DOHH2 (cell line): ENCODE measurements around the gene RPN2.

Experiments used
- H3F3A ChIP-seq: fragments of 200-600 bp; sonication (generic), shearing (Covaris generic); 2 replicates; pipeline ENCODE4 v1.6.0; 2016; ENCODE audit warnings: antibody characterized with exemption, mild to moderate bottlenecking; ENCODE audit not compliant: control insufficient read depth, insufficient read depth
- H3K27ac ChIP-seq: fragments of 200-600 bp; sonication (generic); 2 replicates; pipeline ENCODE4 v1.5.1; 2014; ENCODE audit warnings: low read depth, mild to moderate bottlenecking, low read length, moderate library complexity
- H3K27me3 ChIP-seq: fragments of 200-600 bp; sonication (generic); 2 replicates; pipeline ENCODE4 v1.6.1; 2014; ENCODE audit warnings: mild to moderate bottlenecking, low read length, mixed read lengths; ENCODE audit not compliant: control insufficient read depth
- H3K36me3 ChIP-seq: fragments of 200-600 bp; sonication (generic); 2 replicates; pipeline ENCODE4 v1.6.1; 2014; ENCODE audit warnings: mild to moderate bottlenecking, low read length, moderate library complexity, mixed read lengths; ENCODE audit not compliant: control insufficient read depth
- H3K4me1 ChIP-seq: fragments of 200-600 bp; sonication (generic); 2 replicates; pipeline ENCODE4 v1.6.1; 2014; ENCODE audit warnings: mild to moderate bottlenecking, low read length, mixed read lengths; ENCODE audit not compliant: control insufficient read depth
- H3K4me2 ChIP-seq: fragments of 200-600 bp; sonication (generic); 2 replicates; pipeline ENCODE4 v1.6.0; 2014; ENCODE audit warnings: mild to moderate bottlenecking, low read length, moderate library complexity
- H3K4me3 ChIP-seq: fragments of 200-600 bp; sonication (generic); 2 replicates; pipeline ENCODE4 v1.5.1; 2014; ENCODE audit warnings: mild to moderate bottlenecking, low read length, mixed read lengths
- H3K79me2 ChIP-seq: fragments of 200-600 bp; sonication (generic); 2 replicates; pipeline ENCODE4 v1.6.1; 2014; ENCODE audit warnings: mild to moderate bottlenecking, low read length, mixed read lengths; ENCODE audit not compliant: control insufficient read depth
- H3K9me2 ChIP-seq: fragments of 200-600 bp; sonication (generic); replicated peaks from 2 replicates; pipeline ENCODE4 v1.6.1; 2014; ENCODE audit warnings: mild to moderate bottlenecking, low read length, mixed read lengths; ENCODE audit not compliant: control insufficient read depth
- H3K9me3 ChIP-seq: fragments of 200-600 bp; sonication (generic); 2 replicates; pipeline ENCODE4 v1.6.1; 2014; ENCODE audit warnings: antibody characterized with exemption, low read length, mixed read lengths; ENCODE audit not compliant: control insufficient read depth, insufficient read depth
- H4K20me1 ChIP-seq: fragments of 200-600 bp; sonication (generic); 2 replicates; pipeline ENCODE4 v1.6.0; 2014; ENCODE audit warnings: low read depth, mild to moderate bottlenecking, antibody characterized with exemption, low read length, moderate library complexity; ENCODE audit not compliant: control insufficient read depth, insufficient read depth
- EZH2phosphoT487 ChIP-seq: fragments of 200-600 bp; sonication (generic); IDR thresholded peaks from 2 replicates; pipeline ENCODE4 v1.6.1; 2017; ENCODE audit warnings: borderline replicate concordance, mild to moderate bottlenecking, antibody characterized with exemption, low read length, moderate library complexity, mixed read lengths
- TF ChIP-seq, protein P1 (sequence below): fragments of 200-600 bp; sonication (generic); IDR thresholded peaks from one replicate; pipeline ENCODE4 v1.5.1; 2014; ENCODE audit warnings: antibody characterized with exemption, mild to moderate bottlenecking, low read depth, low read length; ENCODE audit not compliant: poor library complexity, severe bottlenecking

The RPN2 gene

DNA sequence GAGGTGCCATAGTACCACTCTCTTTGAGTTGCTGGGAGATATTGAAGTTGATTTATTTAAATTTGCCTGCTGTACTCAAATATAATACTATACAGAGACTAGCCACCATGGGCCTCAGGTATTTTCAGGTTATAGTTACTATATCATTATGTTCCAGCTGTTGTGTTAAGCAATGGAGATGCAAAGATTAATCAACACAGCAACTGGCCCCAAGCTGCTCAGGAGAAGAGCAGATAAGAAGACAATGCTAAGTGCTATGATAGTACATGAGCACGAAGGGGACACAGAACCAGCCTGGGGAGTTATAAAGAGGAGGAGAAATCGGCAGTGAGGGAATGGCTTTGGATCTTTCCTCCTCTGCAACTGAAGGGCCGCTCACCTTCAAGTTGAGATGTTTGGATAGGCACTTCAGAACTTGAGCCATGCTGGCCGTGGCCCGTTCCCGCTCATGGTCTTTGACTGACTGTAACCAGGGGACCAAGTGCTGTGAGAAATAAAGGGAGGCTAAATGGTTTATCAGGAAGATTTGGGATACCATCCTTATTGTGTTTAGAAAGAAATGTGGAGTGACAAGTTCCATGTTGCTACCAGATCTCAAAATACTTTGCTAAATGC is 24.3 kb upstream of the RPN2 start:
- Histone ChIP-seq H3K27ac (no peak overlapping the region), H3K9me2 (no peaks in the 10 kb centered on the region), H3K36me3 (no peaks in the 10 kb centered on the region), H3K4me3 (no peak overlapping the region), H3K9me3 (no peaks in the 10 kb centered on the region), H3K4me1 (no peaks in the 10 kb centered on the region), H3K27me3 (no peaks in the 10 kb centered on the region), H3K4me2 (no peak overlapping the region), H3K79me2 (no peaks in the 10 kb centered on the region), H3F3A (no peaks in the 10 kb centered on the region), H4K20me1 (no peaks in the 10 kb centered on the region)
- TF ChIP-seq EZH2phosphoT487, result no peak
- TF ChIP-seq, protein P1, sequence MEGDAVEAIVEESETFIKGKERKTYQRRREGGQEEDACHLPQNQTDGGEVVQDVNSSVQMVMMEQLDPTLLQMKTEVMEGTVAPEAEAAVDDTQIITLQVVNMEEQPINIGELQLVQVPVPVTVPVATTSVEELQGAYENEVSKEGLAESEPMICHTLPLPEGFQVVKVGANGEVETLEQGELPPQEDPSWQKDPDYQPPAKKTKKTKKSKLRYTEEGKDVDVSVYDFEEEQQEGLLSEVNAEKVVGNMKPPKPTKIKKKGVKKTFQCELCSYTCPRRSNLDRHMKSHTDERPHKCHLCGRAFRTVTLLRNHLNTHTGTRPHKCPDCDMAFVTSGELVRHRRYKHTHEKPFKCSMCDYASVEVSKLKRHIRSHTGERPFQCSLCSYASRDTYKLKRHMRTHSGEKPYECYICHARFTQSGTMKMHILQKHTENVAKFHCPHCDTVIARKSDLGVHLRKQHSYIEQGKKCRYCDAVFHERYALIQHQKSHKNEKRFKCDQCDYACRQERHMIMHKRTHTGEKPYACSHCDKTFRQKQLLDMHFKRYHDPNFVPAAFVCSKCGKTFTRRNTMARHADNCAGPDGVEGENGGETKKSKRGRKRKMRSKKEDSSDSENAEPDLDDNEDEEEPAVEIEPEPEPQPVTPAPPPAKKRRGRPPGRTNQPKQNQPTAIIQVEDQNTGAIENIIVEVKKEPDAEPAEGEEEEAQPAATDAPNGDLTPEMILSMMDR, result no peak

GRCh38 chr20:37155987-37156386 is 23.1 kb upstream of the RPN2 start:
- Histone ChIP-seq H4K20me1 (no peaks in the 10 kb centered on the region), H3K36me3 (no peaks in the 10 kb centered on the region), H3K79me2 (no peaks in the 10 kb centered on the region), H3K27ac (no peak overlapping the region), H3K27me3 (no peaks in the 10 kb centered on the region), H3K9me2 (no peaks in the 10 kb centered on the region), H3K4me2 (no peak overlapping the region), H3K9me3 (no peaks in the 10 kb centered on the region), H3F3A (no peaks in the 10 kb centered on the region), H3K4me3 (no peak overlapping the region), H3K4me1 (no peaks in the 10 kb centered on the region)
- no peak for TF ChIP-seq EZH2phosphoT487
- TF ChIP-seq, protein P1, result no peak

GRCh38 chr20:37158248-37158647 is 20.9 kb upstream of the RPN2 start:
- Histone ChIP-seq H3F3A (no peaks in the 10 kb centered on the region), H3K4me1 (no peaks in the 10 kb centered on the region), H3K27me3 (no peaks in the 10 kb centered on the region), H3K9me3 (no peaks in the 10 kb centered on the region), H3K4me3 (no peak overlapping the region), H4K20me1 (no peaks in the 10 kb centered on the region), H3K27ac (no peak overlapping the region), H3K79me2 (no peaks in the 10 kb centered on the region), H3K4me2 (no peak overlapping the region), H3K9me2 (no peaks in the 10 kb centered on the region), H3K36me3 (no peaks in the 10 kb centered on the region)
- no peak for TF ChIP-seq EZH2phosphoT487

DNA sequence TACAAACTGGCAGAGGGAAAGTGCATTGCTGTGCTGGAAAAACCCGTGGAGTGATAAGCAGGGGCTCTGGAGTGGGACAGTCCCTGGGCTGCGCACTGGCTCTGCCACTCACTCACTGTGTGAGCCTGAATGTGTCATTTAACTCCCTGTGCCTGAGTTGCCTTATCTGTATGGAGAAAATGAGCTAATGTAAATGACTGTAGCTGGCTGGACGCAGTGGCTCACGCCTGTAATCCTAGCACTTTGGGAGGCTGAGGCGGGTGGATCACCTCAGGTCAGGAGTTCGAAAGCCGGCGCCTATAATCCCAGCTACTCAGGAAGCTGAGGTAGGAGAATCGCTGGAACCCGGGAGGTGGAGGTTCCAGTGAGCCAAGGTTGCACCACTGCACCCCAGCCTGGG is 18.4 kb upstream of the RPN2 start:
- no peak overlapping the region for H3K27ac ChIP-seq
- no peaks in the 10 kb centered on the region for H3K36me3 ChIP-seq
- no peaks in the 10 kb centered on the region for H3F3A ChIP-seq
- H3K4me2 ChIP-seq, result no peak overlapping the region
- H4K20me1 ChIP-seq, result no peaks in the 10 kb centered on the region
- TF ChIP-seq EZH2phosphoT487, result no peak
- TF ChIP-seq, protein P1, result no peak
- H3K79me2 ChIP-seq, result no peaks in the 10 kb centered on the region
- no peak overlapping the region for H3K4me3 ChIP-seq
- no peaks in the 10 kb centered on the region for H3K9me2 ChIP-seq
- H3K27me3 ChIP-seq, result no peaks in the 10 kb centered on the region
- no peaks in the 10 kb centered on the region for H3K4me1 ChIP-seq
- no peaks in the 10 kb centered on the region for H3K9me3 ChIP-seq
